IPS DF 4.7 (cell line): ENCODE results near the gene ASAP3.
"Not testable (repeated sequence)": the region's sequence is repeated elsewhere in the genome, so short reads cannot be mapped to it uniquely, and the experiment has no call there.

ENCODE experiments used
- DNase-seq: peaks from one replicate; pipeline ENCODE4 v3.0.0-alpha.2; 2013; ENCODE audit warnings: low spot score; ENCODE audit errors: extremely low read depth

Gene ASAP3

GRCh38 chr1:23515905-23516304 is 31.9 kb upstream of the ASAP3 start:
- no peak for DNase-seq

- no peak for DNase-seq
These were observed 30.2 kb upstream of the ASAP3 start for GRCh38 chr1:23514111-23514679.

GRCh38 chr1:23509896-23510295 is 25.9 kb upstream of the ASAP3 start:
- DNase-seq, result no peak

GRCh38 chr1:23506376-23507107 is 22.6 kb upstream of the ASAP3 start:
- DNase-seq, result no peak

- no peak for DNase-seq
These were observed 21.9 kb upstream of the ASAP3 start for GRCh38 chr1:23505851-23506250.

GRCh38 chr1:23504156-23504555 is 20.2 kb upstream of the ASAP3 start:
- not testable (repeated sequence) for DNase-seq

- DNase-seq, result no peak
These were observed 19.0 kb upstream of the ASAP3 start for GRCh38 chr1:23502951-23503350.

- no peak for DNase-seq
These were observed 16.5 kb upstream of the ASAP3 start for GRCh38 chr1:23500466-23500865.

- DNase-seq, result no peak
These were observed 13.9 kb upstream of the ASAP3 start for GRCh38 chr1:23497777-23498439.

GRCh38 chr1:23496490-23497181 is 12.7 kb upstream of the ASAP3 start:
- DNase-seq, result no peak

- DNase-seq, result not testable (repeated sequence)
These were observed 10.9 kb upstream of the ASAP3 start for GRCh38 chr1:23494836-23495235.

- not testable (repeated sequence) for DNase-seq
These were observed 8.8 kb upstream of the ASAP3 start for GRCh38 chr1:23492776-23493175.

- no peak for DNase-seq
These were observed 8.2 kb upstream of the ASAP3 start for GRCh38 chr1:23492132-23492720.

- DNase-seq, result no peak
These were observed 5.9 kb upstream of the ASAP3 start for GRCh38 chr1:23489842-23490241.

- DNase-seq, result no peak
These were observed 988 bp upstream of the ASAP3 start for GRCh38 chr1:23485002-23485332.

GRCh38 chr1:23484253-23485001 is 448 bp upstream of the ASAP3 start:
- DNase-seq, result peak; percentile 58

GRCh38 chr1:23481904-23482303 is 2.1 kb downstream of the ASAP3 start:
- DNase-seq, result no peak

GRCh38 chr1:23481026-23481597 is 2.9 kb downstream of the ASAP3 start:
- DNase-seq, result no peak

GRCh38 chr1:23480187-23481025 is 3.6 kb downstream of the ASAP3 start:
- DNase-seq, result no peak

GRCh38 chr1:23479666-23479941 is 4.4 kb downstream of the ASAP3 start:
- DNase-seq, result no peak
